ENCODE results near the gene WNT8B. TPM values are rescaled to one million over a fixed set of nuclear protein-coding genes. Genes with fewer than 3 reads are reported as not detected.

WNT8B gene
- total and polyA plus RNA-seq, 10 of the 15 experiments (the other 5 are each of a cell fraction or from before 2014, with no cell fraction given) = not detected

DNA sequence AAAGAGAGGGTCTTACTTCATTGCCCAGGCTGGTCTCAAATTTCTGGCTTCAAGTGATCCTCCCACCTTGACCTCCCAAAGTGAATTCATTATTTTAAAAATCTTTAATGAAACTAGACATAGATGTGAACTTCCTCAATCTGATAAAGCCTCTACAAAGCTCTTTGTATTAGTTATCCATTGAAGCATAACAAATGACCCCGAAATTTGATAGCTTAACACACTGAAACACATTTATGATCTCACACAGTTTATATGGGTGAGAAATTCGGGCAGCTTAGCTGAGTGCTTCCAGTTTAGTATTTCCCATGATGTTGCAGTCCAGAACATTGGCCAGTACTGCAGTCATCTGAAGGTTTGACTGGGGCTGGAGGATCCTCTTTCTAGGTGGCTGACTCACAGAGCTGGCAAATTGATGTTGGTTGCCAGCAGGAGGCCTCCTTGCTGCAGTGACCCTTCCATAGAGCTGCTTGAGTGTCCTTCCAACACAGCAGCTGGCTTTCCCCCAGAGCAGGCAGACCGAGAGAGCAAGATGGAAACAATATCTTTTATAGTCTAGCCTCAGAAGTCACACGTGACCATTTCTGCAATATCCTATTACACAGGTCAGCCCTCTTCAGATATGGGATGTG is 16.6 kb upstream of the WNT8B start (continued):
- TF ChIP-seq SUPT20H (IDR thresholded peaks at IDR 0.05; ENCODE audit: borderline replicate concordance, control insufficient read depth, low read depth, low read length) = no peak
- no peak for TF ChIP-seq FOXK2 (IDR thresholded peaks at IDR 0.05)
- TF ChIP-seq, protein P1, sequence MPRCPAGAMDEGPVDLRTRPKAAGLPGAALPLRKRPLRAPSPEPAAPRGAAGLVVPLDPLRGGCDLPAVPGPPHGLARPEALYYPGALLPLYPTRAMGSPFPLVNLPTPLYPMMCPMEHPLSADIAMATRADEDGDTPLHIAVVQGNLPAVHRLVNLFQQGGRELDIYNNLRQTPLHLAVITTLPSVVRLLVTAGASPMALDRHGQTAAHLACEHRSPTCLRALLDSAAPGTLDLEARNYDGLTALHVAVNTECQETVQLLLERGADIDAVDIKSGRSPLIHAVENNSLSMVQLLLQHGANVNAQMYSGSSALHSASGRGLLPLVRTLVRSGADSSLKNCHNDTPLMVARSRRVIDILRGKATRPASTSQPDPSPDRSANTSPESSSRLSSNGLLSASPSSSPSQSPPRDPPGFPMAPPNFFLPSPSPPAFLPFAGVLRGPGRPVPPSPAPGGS (IDR thresholded peaks at IDR 0.05; ENCODE audit: borderline replicate concordance, insufficient read depth, low read depth, low read length, poor library complexity, severe bottlenecking) = no peak
- TF ChIP-seq, protein P2, sequence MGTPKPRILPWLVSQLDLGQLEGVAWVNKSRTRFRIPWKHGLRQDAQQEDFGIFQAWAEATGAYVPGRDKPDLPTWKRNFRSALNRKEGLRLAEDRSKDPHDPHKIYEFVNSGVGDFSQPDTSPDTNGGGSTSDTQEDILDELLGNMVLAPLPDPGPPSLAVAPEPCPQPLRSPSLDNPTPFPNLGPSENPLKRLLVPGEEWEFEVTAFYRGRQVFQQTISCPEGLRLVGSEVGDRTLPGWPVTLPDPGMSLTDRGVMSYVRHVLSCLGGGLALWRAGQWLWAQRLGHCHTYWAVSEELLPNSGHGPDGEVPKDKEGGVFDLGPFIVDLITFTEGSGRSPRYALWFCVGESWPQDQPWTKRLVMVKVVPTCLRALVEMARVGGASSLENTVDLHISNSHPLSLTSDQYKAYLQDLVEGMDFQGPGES (IDR thresholded peaks at IDR 0.05) = no peak
- TF ChIP-seq, protein P3, sequence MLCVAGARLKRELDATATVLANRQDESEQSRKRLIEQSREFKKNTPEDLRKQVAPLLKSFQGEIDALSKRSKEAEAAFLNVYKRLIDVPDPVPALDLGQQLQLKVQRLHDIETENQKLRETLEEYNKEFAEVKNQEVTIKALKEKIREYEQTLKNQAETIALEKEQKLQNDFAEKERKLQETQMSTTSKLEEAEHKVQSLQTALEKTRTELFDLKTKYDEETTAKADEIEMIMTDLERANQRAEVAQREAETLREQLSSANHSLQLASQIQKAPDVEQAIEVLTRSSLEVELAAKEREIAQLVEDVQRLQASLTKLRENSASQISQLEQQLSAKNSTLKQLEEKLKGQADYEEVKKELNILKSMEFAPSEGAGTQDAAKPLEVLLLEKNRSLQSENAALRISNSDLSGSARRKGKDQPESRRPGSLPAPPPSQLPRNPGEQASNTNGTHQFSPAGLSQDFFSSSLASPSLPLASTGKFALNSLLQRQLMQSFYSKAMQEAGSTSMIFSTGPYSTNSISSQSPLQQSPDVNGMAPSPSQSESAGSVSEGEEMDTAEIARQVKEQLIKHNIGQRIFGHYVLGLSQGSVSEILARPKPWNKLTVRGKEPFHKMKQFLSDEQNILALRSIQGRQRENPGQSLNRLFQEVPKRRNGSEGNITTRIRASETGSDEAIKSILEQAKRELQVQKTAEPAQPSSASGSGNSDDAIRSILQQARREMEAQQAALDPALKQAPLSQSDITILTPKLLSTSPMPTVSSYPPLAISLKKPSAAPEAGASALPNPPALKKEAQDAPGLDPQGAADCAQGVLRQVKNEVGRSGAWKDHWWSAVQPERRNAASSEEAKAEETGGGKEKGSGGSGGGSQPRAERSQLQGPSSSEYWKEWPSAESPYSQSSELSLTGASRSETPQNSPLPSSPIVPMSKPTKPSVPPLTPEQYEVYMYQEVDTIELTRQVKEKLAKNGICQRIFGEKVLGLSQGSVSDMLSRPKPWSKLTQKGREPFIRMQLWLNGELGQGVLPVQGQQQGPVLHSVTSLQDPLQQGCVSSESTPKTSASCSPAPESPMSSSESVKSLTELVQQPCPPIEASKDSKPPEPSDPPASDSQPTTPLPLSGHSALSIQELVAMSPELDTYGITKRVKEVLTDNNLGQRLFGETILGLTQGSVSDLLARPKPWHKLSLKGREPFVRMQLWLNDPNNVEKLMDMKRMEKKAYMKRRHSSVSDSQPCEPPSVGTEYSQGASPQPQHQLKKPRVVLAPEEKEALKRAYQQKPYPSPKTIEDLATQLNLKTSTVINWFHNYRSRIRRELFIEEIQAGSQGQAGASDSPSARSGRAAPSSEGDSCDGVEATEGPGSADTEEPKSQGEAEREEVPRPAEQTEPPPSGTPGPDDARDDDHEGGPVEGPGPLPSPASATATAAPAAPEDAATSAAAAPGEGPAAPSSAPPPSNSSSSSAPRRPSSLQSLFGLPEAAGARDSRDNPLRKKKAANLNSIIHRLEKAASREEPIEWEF (IDR thresholded peaks at IDR 0.05; ENCODE audit: insufficient replicate concordance, low read depth, low read length) = no peak
- TF ChIP-seq, protein P4, sequence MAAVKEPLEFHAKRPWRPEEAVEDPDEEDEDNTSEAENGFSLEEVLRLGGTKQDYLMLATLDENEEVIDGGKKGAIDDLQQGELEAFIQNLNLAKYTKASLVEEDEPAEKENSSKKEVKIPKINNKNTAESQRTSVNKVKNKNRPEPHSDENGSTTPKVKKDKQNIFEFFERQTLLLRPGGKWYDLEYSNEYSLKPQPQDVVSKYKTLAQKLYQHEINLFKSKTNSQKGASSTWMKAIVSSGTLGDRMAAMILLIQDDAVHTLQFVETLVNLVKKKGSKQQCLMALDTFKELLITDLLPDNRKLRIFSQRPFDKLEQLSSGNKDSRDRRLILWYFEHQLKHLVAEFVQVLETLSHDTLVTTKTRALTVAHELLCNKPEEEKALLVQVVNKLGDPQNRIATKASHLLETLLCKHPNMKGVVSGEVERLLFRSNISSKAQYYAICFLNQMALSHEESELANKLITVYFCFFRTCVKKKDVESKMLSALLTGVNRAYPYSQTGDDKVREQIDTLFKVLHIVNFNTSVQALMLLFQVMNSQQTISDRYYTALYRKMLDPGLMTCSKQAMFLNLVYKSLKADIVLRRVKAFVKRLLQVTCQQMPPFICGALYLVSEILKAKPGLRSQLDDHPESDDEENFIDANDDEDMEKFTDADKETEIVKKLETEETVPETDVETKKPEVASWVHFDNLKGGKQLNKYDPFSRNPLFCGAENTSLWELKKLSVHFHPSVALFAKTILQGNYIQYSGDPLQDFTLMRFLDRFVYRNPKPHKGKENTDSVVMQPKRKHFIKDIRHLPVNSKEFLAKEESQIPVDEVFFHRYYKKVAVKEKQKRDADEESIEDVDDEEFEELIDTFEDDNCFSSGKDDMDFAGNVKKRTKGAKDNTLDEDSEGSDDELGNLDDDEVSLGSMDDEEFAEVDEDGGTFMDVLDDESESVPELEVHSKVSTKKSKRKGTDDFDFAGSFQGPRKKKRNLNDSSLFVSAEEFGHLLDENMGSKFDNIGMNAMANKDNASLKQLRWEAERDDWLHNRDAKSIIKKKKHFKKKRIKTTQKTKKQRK (IDR thresholded peaks at IDR 0.05; ENCODE audit: low read depth, low read length) = no peak
- TF ChIP-seq RAD51 (IDR thresholded peaks at IDR 0.05) = no peak

Data from GM12878 (cell line).